HepG2 (cell line): ENCODE measurements around the gene NTMT1. TPM values are rescaled to one million over a fixed set of nuclear protein-coding genes. Genes with fewer than 3 reads are reported as not detected.
A peak's percentile ranks its signal among the peaks of the same experiment; 100 is the strongest.

Experiments
- ATAC-seq: fragments of 200-7000 bp; cut with Tn5 transposase; 3 replicates; pipeline ENCODE4 v1.9.1; 2020; ENCODE audit warnings: mild to moderate bottlenecking, moderate library complexity
- BruUV-seq: library from RNA; stranded (reverse); fragments of 400-500 nt; replicated peaks from 2 replicates; lab custom pipeline; 2021; lab: Mats Ljungman, UMichigan
- CTCF ChIA-PET: fragments of 300-600 bp; formaldehyde crosslinking; extraction: SDS; loops from one replicate; lab custom pipeline; 2021; ENCODE audit warnings: low total read pairs, inconsistent platforms, low intra/inter-chr PET ratio; lab: Yijun Ruan, JAX
- POLR2A ChIA-PET: fragments of 350-600 bp; sonication (Branson Sonifier 250); formaldehyde crosslinking; loops from one replicate; lab custom pipeline; 2020; ENCODE audit warnings: antibody characterized with exemption, inconsistent platforms; lab: Yijun Ruan, JAX
- DNase-seq: peaks from one replicate; pipeline ENCODE4 v3.0.0-alpha.2; 2015; ENCODE audit warnings: low spot score
- FAIRE-seq: peaks from 3 replicates; lab custom pipeline; 2011; peaks lifted over from hg19 to GRCh38; lab: Jason Lieb, UNC
- H2AFZ ChIP-seq: one replicate; pipeline ENCODE4 v1.6.1; 2011; ENCODE audit warnings: low read length, inconsistent platforms
- H3K27ac ChIP-seq: fragments of 300-600 bp; 3 replicates; pipeline ENCODE4 v1.8.0; 2011; ENCODE audit warnings: mixed run types, mild to moderate bottlenecking, mixed read lengths, low read length, inconsistent platforms; ENCODE audit not compliant: insufficient read depth; ENCODE audit errors: extremely low read length
- H3K27me3 ChIP-seq, 2 experiments: fragments of 200-600 bp in 1 of 2; 2 replicates in 1 of 2; 3 replicates in 1 of 2; pipeline versions ENCODE4 v1.6.0 to v1.8.0; 2011; ENCODE audit warnings: low read length in 2 of 2, mild to moderate bottlenecking in 2 of 2, moderate library complexity in 2 of 2, inconsistent platforms in 1 of 2; ENCODE audit not compliant: insufficient read depth in 2 of 2, control insufficient read depth in 1 of 2
- H3K36me3 ChIP-seq, 2 experiments: fragments of 200-600 bp in 1 of 2; replicated peaks in 1 of 2; 2 replicates in 1 of 2; 3 replicates in 1 of 2; pipeline versions ENCODE4 v1.5.1 to v1.8.0; 2011; ENCODE audit warnings: low read length in 2 of 2, inconsistent platforms in 1 of 2; ENCODE audit not compliant: insufficient read depth in 2 of 2, control insufficient read depth in 1 of 2
- H3K4me1 ChIP-seq: 2 replicates; pipeline ENCODE4 v1.5.1; 2012; ENCODE audit warnings: low read length, inconsistent platforms; ENCODE audit not compliant: insufficient read depth
- H3K4me2 ChIP-seq: 2 replicates; pipeline ENCODE4 v1.6.0; 2011; ENCODE audit warnings: low read depth, low read length, inconsistent platforms
- H3K4me3 ChIP-seq, 3 experiments: fragments of 200-600 bp in 1 of 3; sonication (generic), shearing (Covaris generic) in 1 of 3; replicated peaks in 1 of 3; 2 replicates each; pipeline ENCODE4 v1.5.1; 2011 to 2016; ENCODE audit warnings: low read length in 3 of 3, inconsistent platforms in 2 of 3, low read depth in 2 of 3, mild to moderate bottlenecking in 2 of 3, control low read depth in 1 of 3, mixed read lengths in 1 of 3; ENCODE audit not compliant: insufficient read depth in 1 of 3
- H3K79me2 ChIP-seq: one replicate; pipeline ENCODE4 v1.6.1; 2011; ENCODE audit warnings: low read length, inconsistent platforms; ENCODE audit not compliant: insufficient read depth
- H3K9ac ChIP-seq: 2 replicates; pipeline ENCODE4 v1.6.0; 2011; ENCODE audit warnings: mild to moderate bottlenecking, low read depth, low read length, inconsistent platforms; ENCODE audit not compliant: insufficient read depth
- H3K9me3 ChIP-seq: 2 replicates; pipeline ENCODE4 v1.5.1; 2012; ENCODE audit warnings: mild to moderate bottlenecking, low read length
- H4K20me1 ChIP-seq: 2 replicates; pipeline ENCODE4 v1.6.0; 2011; ENCODE audit warnings: inconsistent platforms, mild to moderate bottlenecking, low read length, moderate library complexity; ENCODE audit not compliant: insufficient read depth
- POLR2AphosphoS5 ChIP-seq: IDR thresholded peaks from 2 replicates; pipeline ENCODE4 v1.6.1; 2012; ENCODE audit warnings: low read depth, low read length
- XBP1 ChIP-seq: sonication (generic); formaldehyde crosslinking; IDR thresholded peaks from 2 replicates; pipeline ENCODE4 v1.5.0; 2020; ENCODE audit warnings: missing genetic modification reagents
- ZNF3 ChIP-seq: IDR thresholded peaks from 2 replicates; pipeline ENCODE4 v1.7.0; 2017; ENCODE audit warnings: inconsistent platforms
- ZNF768 ChIP-seq: sonication (generic); formaldehyde crosslinking; IDR thresholded peaks from 2 replicates; pipeline ENCODE4 v1.4.0; 2020; ENCODE audit warnings: missing genetic modification reagents
- WGBS: methylation state at CpG from one replicate; pipeline ENCODE4 v1.1.6; 2017; ENCODE audit warnings: low lambda C conversion rate; 5-methylcytosine and 5-hydroxymethylcytosine counted together
- in situ Hi-C: cut with HindIII; loops from 2 replicates; pipeline ENCODE4 v1.10.0; 2017; ENCODE audit warnings: low pct_unique_long_range_greater_than_20kb; ENCODE audit not compliant: extremely low pct_ligation_motif_present
- intact Hi-C: fragments of 100-400 bp; cut with micrococcal nuclease; formaldehyde crosslinking; loops from one replicate; pipeline ENCODE4 v1.10.0; 2022; ENCODE audit not compliant: unreplicated experiment
- polyA plus RNA-seq, 8 experiments: library from polyadenylated mRNA; depleted of rRNA in 3 of 8; stranded (reverse) in 7 of 8; unstranded in 1 of 8; fragments of >200 nt; fragmentation: Illumina TruSeq in 4 of 8; extraction: Trizol in 4 of 8; gene quantifications; 2 replicates each; pipeline versions ENCODE4 v1.2.1 to v1.2.3, GENCODE V29; 2011 to 2016; ENCODE audit warnings: low read depth in 4 of 8, missing spikeins in 1 of 8, mixed read lengths in 1 of 8; ENCODE audit not compliant: insufficient read depth in 1 of 8
- total RNA-seq, 5 experiments: library from RNA; depleted of rRNA; stranded (reverse); fragments of >200 nt; fragmentation: Illumina TruSeq; extraction: Trizol; gene quantifications; 2 replicates each; pipeline ENCODE4 v1.2.3, GENCODE V29; 2016; ENCODE audit warnings: low read depth in 1 of 5

Gene NTMT1
- total and polyA plus RNA-seq, 2 of the 13 experiments (the other 11 are each of a cell fraction or from before 2014, with no cell fraction given): 49.1 to 53.8 TPM

DNA sequence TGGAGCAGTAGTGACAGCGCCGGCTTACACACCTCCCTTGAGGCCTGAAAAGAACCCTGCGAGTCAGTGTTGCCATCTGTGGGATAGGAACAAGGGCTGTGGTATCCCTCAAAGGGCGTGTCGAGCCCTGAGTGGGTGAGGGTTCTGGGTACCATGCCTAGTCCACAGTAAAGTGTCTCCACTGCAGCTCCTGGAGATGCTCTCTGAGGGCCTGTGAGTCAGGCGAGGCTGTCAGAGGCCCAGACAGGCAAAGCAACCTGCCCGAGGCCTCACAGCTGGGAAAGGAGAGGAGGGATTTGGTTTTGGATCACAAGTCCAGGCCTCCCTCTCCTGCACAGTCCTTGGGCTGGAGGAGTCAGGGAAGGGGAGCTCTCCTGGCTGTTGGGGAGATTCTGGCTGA, 45.6 kb downstream of the NTMT1 start:
- intact Hi-C loops (no loop called here), in situ Hi-C loops (no loop called here)
- H3K4me2 ChIP-seq: no peak overlapping the region
- WGBS: 14% methylated on average over 5 of the region's 7 CpGs
- peaks cover 21 to 80% of the 10 kb centered on the region in 2 experiments for H3K27me3 ChIP-seq
- FAIRE-seq: no peak
- no peaks in the 10 kb centered on the region for H3K9me3 ChIP-seq
- H3K4me1 ChIP-seq: no peaks in the 10 kb centered on the region
- 0 out of 2 replicates have a peak, but pooled peaks have one; percentile 37 for TF ChIP-seq ZNF768
- no peak for TF ChIP-seq POLR2AphosphoS5
- no peak for TF ChIP-seq ZNF3 (CRISPR knock-in tag)
- H3K4me3 ChIP-seq: no peak overlapping the region
- ChIA-PET CTCF (no interaction called here), POLR2A (no interaction called here)
- no peaks in the 10 kb centered on the region for H4K20me1 ChIP-seq
- H2AFZ ChIP-seq: no peak overlapping the region
- no peak overlapping the region for H3K9ac ChIP-seq
- no peaks in the 10 kb centered on the region for H3K79me2 ChIP-seq
- H3K36me3 ChIP-seq: no peaks in the 10 kb centered on the region
- no peak for DNase-seq
- ATAC-seq: no peak
- BruUV-seq: no TSS peak
- H3K27ac ChIP-seq: no peak overlapping the region

DNA sequence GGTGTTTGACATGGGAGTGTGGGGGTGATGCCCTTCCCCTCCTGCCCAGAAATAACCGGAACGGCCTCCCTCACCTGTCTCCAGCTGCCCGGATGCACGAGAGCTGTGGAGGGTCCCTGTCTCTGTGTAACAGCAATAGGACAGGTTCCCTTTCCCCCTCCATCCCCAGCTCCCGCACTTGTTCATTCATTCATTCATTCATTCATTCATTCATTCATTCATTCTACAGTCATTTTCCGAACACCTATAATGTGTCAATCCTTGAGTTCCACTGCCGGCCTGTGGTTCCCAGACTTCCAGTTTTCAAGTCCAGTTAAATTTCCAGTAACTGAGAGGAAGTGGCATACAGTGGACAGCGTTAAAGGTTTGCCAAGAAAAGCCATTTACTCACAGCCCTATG, 46.7 kb downstream of the NTMT1 start:
- intact Hi-C loops (no loop called here), in situ Hi-C loops (no loop called here)
- H4K20me1 ChIP-seq: no peaks in the 10 kb centered on the region
- no peaks in the 10 kb centered on the region for H3K36me3 ChIP-seq
- H3K4me1 ChIP-seq: no peaks in the 10 kb centered on the region
- no peaks in the 10 kb centered on the region for H3K9me3 ChIP-seq
- no peak overlapping the region for H2AFZ ChIP-seq
- CTCF ChIA-PET: no interaction called here
- no peak overlapping the region for H3K4me3 ChIP-seq
- no peaks in the 10 kb centered on the region for H3K79me2 ChIP-seq
- H3K9ac ChIP-seq: no peak overlapping the region
- FAIRE-seq (no peak), DNase-seq (no peak), ATAC-seq (no peak)
- H3K27me3 ChIP-seq: peaks cover 16 to 83% of the 10 kb centered on the region in 2 experiments
- no TSS peak for BruUV-seq
- TF ChIP-seq XBP1: no peak
- WGBS: 10% methylated on average over 8 of the region's 8 CpGs
- no peak overlapping the region for H3K27ac ChIP-seq
- H3K4me2 ChIP-seq: no peak overlapping the region
- POLR2A ChIA-PET: no interaction called here
